ENCODE data around the gene SWT1. TPM values are rescaled to one million over a fixed set of nuclear protein-coding genes. Genes with fewer than 3 reads are reported as not detected.

SWT1 gene
- total RNA-seq, 4 donors from 2014 or later, result 3.9 to 12.0 (median 6.2) TPM

DNA sequence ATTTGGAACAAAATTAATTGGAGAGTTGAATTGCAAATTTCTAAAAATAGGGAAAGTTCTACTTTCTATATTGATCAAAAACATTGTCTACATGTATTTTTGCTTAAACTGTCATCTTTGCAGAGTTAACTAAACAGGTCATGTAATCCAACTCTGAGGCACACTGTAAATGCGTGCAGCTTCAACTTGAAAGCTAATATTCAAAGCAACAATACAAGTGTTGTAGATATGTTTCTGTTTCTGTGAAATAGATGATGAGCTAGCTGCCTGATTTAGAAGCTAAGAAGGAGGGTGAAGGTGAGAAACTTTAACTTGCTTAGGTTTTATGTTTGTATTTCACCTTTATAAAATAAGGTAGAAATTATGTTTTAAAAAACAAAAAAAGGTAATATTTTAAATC, 82.9 kb downstream of the SWT1 start:
- Histone ChIP-seq H3K9me3 (no peaks in the 10 kb centered on the region), H3K27me3 (no peaks in the 10 kb centered on the region), H3K4me3 (no peak overlapping the region), H3K36me3 (no peaks in the 10 kb centered on the region), H3K4me1 (no peaks in the 10 kb centered on the region), H3K27ac (no peak overlapping the region)
- TF ChIP-seq CTCF (IDR thresholded peaks at IDR 0.05) (no peak), EP300 (IDR thresholded peaks at IDR 0.05) (no peak), POLR2A (IDR thresholded peaks at IDR 0.05) (no peak), POLR2AphosphoS5 (IDR thresholded peaks at IDR 0.05) (no peak)
- 52 to 73% methylated on average over 1 of the region's 1 CpG for WGBS, 2 donors (ENCODE audit: low coverage in 1 of 2)
- ATAC-seq, result no peak

- Histone ChIP-seq H3K4me1 (no peaks in the 10 kb centered on the region), H3K27ac (no peak overlapping the region), H3K9me3 (no peaks in the 10 kb centered on the region), H3K36me3 (no peaks in the 10 kb centered on the region), H3K4me3 (no peak overlapping the region), H3K27me3 (no peaks in the 10 kb centered on the region)
- no peak for ATAC-seq
- TF ChIP-seq POLR2A (IDR thresholded peaks at IDR 0.05) (no peak), EP300 (IDR thresholded peaks at IDR 0.05) (no peak), POLR2AphosphoS5 (IDR thresholded peaks at IDR 0.05) (no peak), CTCF (IDR thresholded peaks at IDR 0.05) (no peak)
These were observed 84.2 kb downstream of the SWT1 start for GRCh38 chr1:185241127-185241526.

GRCh38 chr1:185244015-185244747, 87.2 kb downstream of the SWT1 start:
- TF ChIP-seq EP300 (IDR thresholded peaks at IDR 0.05), result no peak
- no peak for TF ChIP-seq CTCF (IDR thresholded peaks at IDR 0.05)
- no peak for TF ChIP-seq POLR2A (IDR thresholded peaks at IDR 0.05)
- no peak for TF ChIP-seq POLR2AphosphoS5 (IDR thresholded peaks at IDR 0.05)
- no peak overlapping the region for H3K27ac ChIP-seq
- no peaks in the 10 kb centered on the region for H3K27me3 ChIP-seq
- H3K4me3 ChIP-seq, result no peak overlapping the region
- WGBS, 2 donors (ENCODE audit: low coverage in 1 of 2), result 97% methylated on average over 3 of the region's 3 CpGs
- no peaks in the 10 kb centered on the region for H3K9me3 ChIP-seq
- ATAC-seq, result no peak
- H3K4me1 ChIP-seq, result no peaks in the 10 kb centered on the region
- no peaks in the 10 kb centered on the region for H3K36me3 ChIP-seq

- Histone ChIP-seq H3K4me1 (no peaks in the 10 kb centered on the region), H3K27me3 (no peaks in the 10 kb centered on the region), H3K4me3 (no peak overlapping the region), H3K9me3 (no peaks in the 10 kb centered on the region), H3K36me3 (no peaks in the 10 kb centered on the region), H3K27ac (no peak overlapping the region)
- TF ChIP-seq POLR2A (IDR thresholded peaks at IDR 0.05), result no peak
- TF ChIP-seq POLR2AphosphoS5 (IDR thresholded peaks at IDR 0.05), result no peak
- TF ChIP-seq EP300 (IDR thresholded peaks at IDR 0.05), result no peak
- no peak for TF ChIP-seq CTCF (IDR thresholded peaks at IDR 0.05)
- ATAC-seq, result no peak
- WGBS, 2 donors (ENCODE audit: low coverage in 1 of 2), result 80 to 100% methylated on average over 1 to 2 of the region's 2 CpGs
These were observed 88.5 kb downstream of the SWT1 start for GRCh38 chr1:185245466-185245865.

- ATAC-seq, result no peak
- Histone ChIP-seq H3K4me1 (no peaks in the 10 kb centered on the region), H3K27ac (no peak overlapping the region), H3K4me3 (no peak overlapping the region), H3K36me3 (no peaks in the 10 kb centered on the region), H3K27me3 (no peaks in the 10 kb centered on the region), H3K9me3 (no peaks in the 10 kb centered on the region)
- TF ChIP-seq POLR2AphosphoS5 (IDR thresholded peaks at IDR 0.05) (no peak), POLR2A (IDR thresholded peaks at IDR 0.05) (no peak), EP300 (IDR thresholded peaks at IDR 0.05) (no peak), CTCF (IDR thresholded peaks at IDR 0.05) (no peak)
- 81% methylated on average over 2 of the region's 2 CpGs; no CpG with 5 or more reads in 1 of the 2 donors for WGBS, 2 donors (ENCODE audit: low coverage in 1 of 2)
These were observed 92.6 kb downstream of the SWT1 start for GRCh38 chr1:185249563-185249962.

All from gastroesophageal sphincter (tissue), 4 donors.